ENCODE data around the gene POU2AF1. TPM values are rescaled to one million over a fixed set of nuclear protein-coding genes. Genes with fewer than 3 reads are reported as not detected.

POU2AF1 gene
- total RNA-seq, 4 donors from 2014 or later = 0.17 TPM; not detected in 2

GRCh38 chr11:111351374-111352055, 27.6 kb downstream of the POU2AF1 start:
- no peaks in the 10 kb centered on the region for H3K9me3 ChIP-seq
- TF ChIP-seq CTCF (IDR thresholded peaks at IDR 0.05) (no peak), EP300 (IDR thresholded peaks at IDR 0.05) (no peak), POLR2AphosphoS5 (IDR thresholded peaks at IDR 0.05) (no peak), POLR2A (IDR thresholded peaks at IDR 0.05; ENCODE audit: low read depth) (no peak)
- no peaks in the 10 kb centered on the region for H3K27me3 ChIP-seq
- H3K36me3 ChIP-seq = no peaks in the 10 kb centered on the region
- H3K4me1 ChIP-seq = peaks cover 0 to 6% (median 0%) of the 10 kb centered on the region in 4 donors
- peak; percentile 60 for DNase-seq (ENCODE audit: extremely low spot score)
- H3K27ac ChIP-seq (replicated peaks in 1 of 4) = no peak overlapping the region
- 68% methylated on average over 10 of the region's 10 CpGs for WGBS
- H3K4me3 ChIP-seq = no peak overlapping the region
- intact Hi-C loops (cut with DNase I) = loop anchor here (10.0 kb wide), 1 partner anchor 47 kb away; no protein-coding TSS in a partner anchor

GRCh38 chr11:111350811-111351210, 28.3 kb downstream of the POU2AF1 start:
- no peaks in the 10 kb centered on the region for H3K27me3 ChIP-seq
- 70% methylated on average over 1 of the region's 1 CpG for WGBS
- no peaks in the 10 kb centered on the region for H3K9me3 ChIP-seq
- peaks cover 0 to 6% (median 0%) of the 10 kb centered on the region in 4 donors for H3K4me1 ChIP-seq
- H3K4me3 ChIP-seq = no peak overlapping the region
- DNase-seq (ENCODE audit: extremely low spot score) = no peak
- no peak overlapping the region for H3K27ac ChIP-seq (replicated peaks in 1 of 4)
- no peaks in the 10 kb centered on the region for H3K36me3 ChIP-seq
- intact Hi-C loops (cut with DNase I) = loop anchor here (10.0 kb wide), 1 partner anchor 46 kb away; no protein-coding TSS in a partner anchor
- TF ChIP-seq CTCF (IDR thresholded peaks at IDR 0.05) (no peak), POLR2AphosphoS5 (IDR thresholded peaks at IDR 0.05) (no peak), EP300 (IDR thresholded peaks at IDR 0.05) (no peak), POLR2A (IDR thresholded peaks at IDR 0.05; ENCODE audit: low read depth) (no peak)

GRCh38 chr11:111349191-111349695, 29.8 kb downstream of the POU2AF1 start:
- Histone ChIP-seq H3K27me3 (no peaks in the 10 kb centered on the region), H3K4me3 (no peak overlapping the region), H3K27ac (replicated peaks in 1 of 4) (no peak overlapping the region), H3K9me3 (no peaks in the 10 kb centered on the region), H3K36me3 (no peaks in the 10 kb centered on the region), H3K4me1 (peaks cover 0 to 7% (median under 1%) of the 10 kb centered on the region in 4 donors)
- WGBS = 93% methylated on average over 2 of the region's 2 CpGs
- TF ChIP-seq POLR2A (IDR thresholded peaks at IDR 0.05; ENCODE audit: low read depth) = no peak
- no peak for TF ChIP-seq POLR2AphosphoS5 (IDR thresholded peaks at IDR 0.05)
- no peak for TF ChIP-seq CTCF (IDR thresholded peaks at IDR 0.05)
- no peak for TF ChIP-seq EP300 (IDR thresholded peaks at IDR 0.05)
- no peak for DNase-seq (ENCODE audit: extremely low spot score)
- intact Hi-C loops (cut with DNase I) = no loop called here

- 81% methylated on average over 3 of the region's 3 CpGs for whole genome bisulfite sequencing
- Histone ChIP-seq H3K27ac (replicated peaks in 1 of 4) (peak overlapping the region in 1 of 4 donors; percentile 55), H3K4me3 (no peak overlapping the region), H3K27me3 (no peaks in the 10 kb centered on the region), H3K36me3 (no peaks in the 10 kb centered on the region), H3K4me1 (peaks cover 0 to 8% (median 4%) of the 10 kb centered on the region in 4 donors), H3K9me3 (no peaks in the 10 kb centered on the region)
- no peak for DNase-seq (ENCODE audit: extremely low spot score)
- TF ChIP-seq CTCF (IDR thresholded peaks at IDR 0.05) (no peak), EP300 (IDR thresholded peaks at IDR 0.05) (no peak), POLR2AphosphoS5 (IDR thresholded peaks at IDR 0.05) (no peak), POLR2A (IDR thresholded peaks at IDR 0.05; ENCODE audit: low read depth) (no peak)
- intact Hi-C loops (cut with DNase I) = no loop called here
Observed at GRCh38 chr11:111348147-111348546, 30.9 kb downstream of the POU2AF1 start.
